ENCODE data around the gene RNF157.

- TF ChIP-seq, protein P1, sequence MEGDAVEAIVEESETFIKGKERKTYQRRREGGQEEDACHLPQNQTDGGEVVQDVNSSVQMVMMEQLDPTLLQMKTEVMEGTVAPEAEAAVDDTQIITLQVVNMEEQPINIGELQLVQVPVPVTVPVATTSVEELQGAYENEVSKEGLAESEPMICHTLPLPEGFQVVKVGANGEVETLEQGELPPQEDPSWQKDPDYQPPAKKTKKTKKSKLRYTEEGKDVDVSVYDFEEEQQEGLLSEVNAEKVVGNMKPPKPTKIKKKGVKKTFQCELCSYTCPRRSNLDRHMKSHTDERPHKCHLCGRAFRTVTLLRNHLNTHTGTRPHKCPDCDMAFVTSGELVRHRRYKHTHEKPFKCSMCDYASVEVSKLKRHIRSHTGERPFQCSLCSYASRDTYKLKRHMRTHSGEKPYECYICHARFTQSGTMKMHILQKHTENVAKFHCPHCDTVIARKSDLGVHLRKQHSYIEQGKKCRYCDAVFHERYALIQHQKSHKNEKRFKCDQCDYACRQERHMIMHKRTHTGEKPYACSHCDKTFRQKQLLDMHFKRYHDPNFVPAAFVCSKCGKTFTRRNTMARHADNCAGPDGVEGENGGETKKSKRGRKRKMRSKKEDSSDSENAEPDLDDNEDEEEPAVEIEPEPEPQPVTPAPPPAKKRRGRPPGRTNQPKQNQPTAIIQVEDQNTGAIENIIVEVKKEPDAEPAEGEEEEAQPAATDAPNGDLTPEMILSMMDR (IDR thresholded peaks at IDR 0.05), result no peak
- TF ChIP-seq POLR2AphosphoS5 (IDR thresholded peaks at IDR 0.05) (no peak), POLR2A (IDR thresholded peaks at IDR 0.05) (no peak)
Measured at GRCh38 chr17:76149214-76149613, 91.1 kb downstream of the RNF157 start.
